ENCODE results near the gene SAPCD1.

- TF ChIP-seq POLR2A (IDR thresholded peaks at IDR 0.05; ENCODE audit: low read length) (peak; percentile 77), GATA1 (IDR thresholded peaks at IDR 0.05; ENCODE audit: low read depth, low read length) (no peak)
Observed at GRCh38 chr6:31737991-31738979, 24.2 kb upstream of the SAPCD1 start.

All from erythroblast (primary cell).